ENCODE results near the gene MBD4. TPM values are rescaled to one million over a fixed set of nuclear protein-coding genes. Genes with fewer than 3 reads are reported as not detected.

Gene MBD4
- total RNA-seq, 4 donors from 2014 or later, result 22.9 to 35.2 (median 28.6) TPM

- DNase-seq, result peak; percentile 30 to 48
- H3K4me3 ChIP-seq (replicated peaks in 1 of 3), result peak overlapping the region; percentile 73 to 87 (median 79)
- intact Hi-C loops (cut with DNase I), result no loop called here
- no peaks in the 10 kb centered on the region for H3K9me3 ChIP-seq
- no peaks in the 10 kb centered on the region for H3K27me3 ChIP-seq
- 0 to 1% methylated on average over 11 to 15 of the region's 17 CpGs for WGBS, 2 donors
- TF ChIP-seq POLR2A (IDR thresholded peaks at IDR 0.05) (no peak), CTCF (IDR thresholded peaks at IDR 0.05) (no peak)
- H3K36me3 ChIP-seq, result peaks cover 0 to 14% of the 10 kb centered on the region in 2 donors
- H3K27ac ChIP-seq, result peak overlapping the region; percentile 58 to 95 (median 89)
- peaks cover 24 to 41% of the 10 kb centered on the region in 2 donors for H3K4me1 ChIP-seq
Observed at GRCh38 chr3:129439226-129439816, 427 bp downstream of the MBD4 start.

GRCh38 chr3:129435367-129435766 lies 4.4 kb downstream of the MBD4 start:
- intact Hi-C loops (cut with DNase I), result no loop called here
- TF ChIP-seq POLR2A (IDR thresholded peaks at IDR 0.05) (no peak), CTCF (IDR thresholded peaks at IDR 0.05) (no peak)

GRCh38 chr3:129434140-129434539 lies 5.6 kb downstream of the MBD4 start:
- no peaks in the 10 kb centered on the region for H3K9me3 ChIP-seq
- peaks cover 28 to 50% of the 10 kb centered on the region in 2 donors for H3K36me3 ChIP-seq
- intact Hi-C loops (cut with DNase I), result no loop called here
- H3K4me1 ChIP-seq, result peaks cover 0 to 21% of the 10 kb centered on the region in 2 donors
- no peak overlapping the region for H3K27ac ChIP-seq
- no peak overlapping the region for H3K4me3 ChIP-seq (replicated peaks in 1 of 3)
- DNase-seq, result no peak
- no peaks in the 10 kb centered on the region for H3K27me3 ChIP-seq
- WGBS, 2 donors, result 99% methylated on average over 1 of the region's 1 CpG
- TF ChIP-seq CTCF (IDR thresholded peaks at IDR 0.05), result no peak
- TF ChIP-seq POLR2A (IDR thresholded peaks at IDR 0.05), result no peak

More at GRCh38 chr3:129435367-129435766, 4.4 kb downstream of the MBD4 start:
- Histone ChIP-seq H3K9me3 (no peaks in the 10 kb centered on the region), H3K27me3 (no peaks in the 10 kb centered on the region), H3K4me3 (replicated peaks in 1 of 3) (no peak overlapping the region), H3K36me3 (peaks cover 28 to 46% of the 10 kb centered on the region in 2 donors), H3K4me1 (peaks cover 0 to 21% of the 10 kb centered on the region in 2 donors), H3K27ac (no peak overlapping the region)
- no peak for DNase-seq
- 92 to 93% methylated on average over 1 of the region's 1 CpG for WGBS, 2 donors

- no peak for DNase-seq
- intact Hi-C loops (cut with DNase I), result no loop called here
- Histone ChIP-seq H3K27ac (no peak overlapping the region), H3K36me3 (peaks cover 28 to 50% of the 10 kb centered on the region in 2 donors), H3K4me1 (peaks cover 4 to 20% of the 10 kb centered on the region in 2 donors), H3K27me3 (no peaks in the 10 kb centered on the region), H3K4me3 (replicated peaks in 1 of 3) (no peak overlapping the region), H3K9me3 (no peaks in the 10 kb centered on the region)
- WGBS, 2 donors, result 93 to 96% methylated on average over 5 of the region's 5 CpGs
- TF ChIP-seq POLR2A (IDR thresholded peaks at IDR 0.05), result no peak
- TF ChIP-seq CTCF (IDR thresholded peaks at IDR 0.05), result no peak
Observed at GRCh38 chr3:129433565-129433964, 6.2 kb downstream of the MBD4 start.

GRCh38 chr3:129432671-129433070 lies 7.1 kb downstream of the MBD4 start:
- Histone ChIP-seq H3K36me3 (peaks cover 28 to 49% of the 10 kb centered on the region in 2 donors), H3K27ac (no peak overlapping the region), H3K4me1 (peaks cover 4 to 21% of the 10 kb centered on the region in 2 donors), H3K27me3 (no peaks in the 10 kb centered on the region), H3K4me3 (replicated peaks in 1 of 3) (no peak overlapping the region), H3K9me3 (no peaks in the 10 kb centered on the region)
- TF ChIP-seq POLR2A (IDR thresholded peaks at IDR 0.05), result no peak
- no peak for TF ChIP-seq CTCF (IDR thresholded peaks at IDR 0.05)
- no peak for DNase-seq
- intact Hi-C loops (cut with DNase I), result no loop called here

Data from thyroid gland (tissue), 4 donors.